GM08714 (cell line): Measurements from ENCODE around the gene VSIG10.
A peak's percentile ranks its signal among the peaks of the same experiment; 100 is the strongest.

Experiments
- H3K4me3 ChIP-seq: fragments of 200-500 bp; sonication (Bioruptor generic); 2 replicates; pipeline ENCODE4 v1.5.1; 2014; ENCODE audit warnings: mild to moderate bottlenecking, low read length, inconsistent platforms
- ZNF274 ChIP-seq: IDR thresholded peaks from 2 replicates; pipeline ENCODE4 v1.6.1; 2012; ENCODE audit warnings: mild to moderate bottlenecking, low read depth, low read length

VSIG10 gene

GRCh38 chr12:118015944-118016343 is 87.9 kb downstream of the VSIG10 start:
- H3K4me3 ChIP-seq: peak overlapping the region; percentile 26; the same call in 1 of the 2 replicates
- TF ChIP-seq ZNF274: no peak

- no peak overlapping the region for H3K4me3 ChIP-seq
- no peak for TF ChIP-seq ZNF274
These were observed 88.5 kb downstream of the VSIG10 start for GRCh38 chr12:118015306-118015705.
